Esophagus muscularis mucosa (tissue), 4 donors: ENCODE data around the gene DYRK2.

Experiments
- EP300 ChIP-seq: sonication (generic); formaldehyde crosslinking; IDR thresholded peaks from one replicate; pipeline ENCODE4 v1.6.1; 2017; ENCODE audit warnings: antibody characterized with exemption
- POLR2A ChIP-seq: fragments of 450-650 bp; IDR thresholded peaks from one replicate; pipeline ENCODE4 v1.6.1; 2017; ENCODE audit warnings: antibody characterized with exemption, moderate library complexity, mild to moderate bottlenecking, low read depth
- TF ChIP-seq, protein P1 (sequence below), 3 experiments: fragments of 200-600 bp in 2 of 3; fragments of 450-650 bp in 1 of 3; sonication (generic) in 2 of 3; IDR thresholded peaks; one replicate each; pipeline ENCODE4 v1.5.1; 2017 to 2019; ENCODE audit warnings: antibody characterized with exemption in 3 of 3, mild to moderate bottlenecking in 2 of 3, moderate library complexity in 1 of 3

DNA sequence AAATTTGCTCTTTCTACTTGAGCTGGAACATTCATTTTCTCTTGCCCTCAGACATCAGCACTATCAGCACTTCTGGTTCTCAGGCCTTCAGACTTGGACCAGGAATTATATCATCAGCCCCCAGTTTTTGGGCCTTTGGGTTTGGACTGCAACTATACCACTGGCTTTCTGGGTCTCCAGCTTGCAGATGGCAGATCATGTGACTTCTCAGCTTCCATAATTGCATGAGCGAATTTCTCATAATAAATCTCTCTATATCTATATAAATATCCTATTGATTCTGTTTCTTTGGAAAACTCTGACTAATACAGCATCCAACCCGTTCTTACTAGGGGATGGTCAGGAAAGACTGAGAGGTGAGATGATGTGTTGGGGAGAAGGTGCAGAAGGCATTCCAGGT is 22.4 kb upstream of the DYRK2 start:
- TF ChIP-seq, protein P1, sequence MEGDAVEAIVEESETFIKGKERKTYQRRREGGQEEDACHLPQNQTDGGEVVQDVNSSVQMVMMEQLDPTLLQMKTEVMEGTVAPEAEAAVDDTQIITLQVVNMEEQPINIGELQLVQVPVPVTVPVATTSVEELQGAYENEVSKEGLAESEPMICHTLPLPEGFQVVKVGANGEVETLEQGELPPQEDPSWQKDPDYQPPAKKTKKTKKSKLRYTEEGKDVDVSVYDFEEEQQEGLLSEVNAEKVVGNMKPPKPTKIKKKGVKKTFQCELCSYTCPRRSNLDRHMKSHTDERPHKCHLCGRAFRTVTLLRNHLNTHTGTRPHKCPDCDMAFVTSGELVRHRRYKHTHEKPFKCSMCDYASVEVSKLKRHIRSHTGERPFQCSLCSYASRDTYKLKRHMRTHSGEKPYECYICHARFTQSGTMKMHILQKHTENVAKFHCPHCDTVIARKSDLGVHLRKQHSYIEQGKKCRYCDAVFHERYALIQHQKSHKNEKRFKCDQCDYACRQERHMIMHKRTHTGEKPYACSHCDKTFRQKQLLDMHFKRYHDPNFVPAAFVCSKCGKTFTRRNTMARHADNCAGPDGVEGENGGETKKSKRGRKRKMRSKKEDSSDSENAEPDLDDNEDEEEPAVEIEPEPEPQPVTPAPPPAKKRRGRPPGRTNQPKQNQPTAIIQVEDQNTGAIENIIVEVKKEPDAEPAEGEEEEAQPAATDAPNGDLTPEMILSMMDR (IDR thresholded peaks at IDR 0.05): no peak
- no peak for TF ChIP-seq POLR2A
- TF ChIP-seq EP300: no peak
